ENCODE results near the gene AQP3. TPM values are rescaled to one million over a fixed set of nuclear protein-coding genes. Genes with fewer than 3 reads are reported as not detected.
"Not testable (repeated sequence)": the region's sequence is repeated elsewhere in the genome, so short reads cannot be mapped to it uniquely, and the experiment has no call there.

Gene AQP3
- total and polyA plus RNA-seq, 2 of the 8 experiments (the other 6 are each of a cell fraction or from before 2014, with no cell fraction given), result 2.6 to 7.6 TPM

- no peak for TF ChIP-seq KDM5A (IDR thresholded peaks at IDR 0.05; ENCODE audit: low read length)
Measured at GRCh38 chr9:33489066-33489465, 41.7 kb upstream of the AQP3 start (continued).

- FAIRE-seq; H4K5ac ChIP-seq (ENCODE audit: insufficient read length, low read depth, low read length); H3K9me3 ChIP-seq (ENCODE audit: insufficient read depth in 2 of 2, low read depth in 1 of 2, low read length in 1 of 2); H3K14ac ChIP-seq (ENCODE audit: insufficient read length); H3K9ac ChIP-seq (replicated peaks in 1 of 4; ENCODE audit: extremely low read depth in 1 of 4, low read depth in 3 of 4, low read length in 3 of 4); DNase-seq (ENCODE audit: low read depth in 1 of 2, low spot score in 2 of 2); H3K18ac ChIP-seq (ENCODE audit: extremely low read depth, low read length); H4K20me1 ChIP-seq (replicated peaks in 1 of 2; ENCODE audit: control insufficient read depth in 1 of 2, insufficient read depth in 2 of 2, low read length in 2 of 2); H4K91ac ChIP-seq (replicated peaks; ENCODE audit: insufficient read length, low read length); H3K79me2 ChIP-seq (ENCODE audit: control insufficient read depth in 1 of 2, insufficient read depth in 2 of 2, low read length in 2 of 2); CTCF ChIA-PET (ENCODE audit: partially characterized antibody); H2BK20ac ChIP-seq (ENCODE audit: low read length); H3K4ac ChIP-seq (replicated peaks; ENCODE audit: insufficient read length, low read depth, low read length); H2BK12ac ChIP-seq (ENCODE audit: low read depth, low read length); POLR2A ChIA-PET (ENCODE audit: partially characterized antibody); H3K23ac ChIP-seq (ENCODE audit: insufficient read length); H3K56ac ChIP-seq (replicated peaks; ENCODE audit: insufficient read length, low read depth, low read length); H3K4me3 ChIP-seq (ENCODE audit: extremely low read depth in 1 of 4, insufficient read depth in 2 of 4, low read depth in 3 of 4, low read length in 4 of 4); H2BK15ac ChIP-seq (ENCODE audit: low read length); H3K4me2 ChIP-seq (ENCODE audit: insufficient read depth in 1 of 2, low read depth in 2 of 2, low read length in 2 of 2); H3K27ac ChIP-seq (ENCODE audit: low read depth, low read length); H3K4me1 ChIP-seq (replicated peaks in 1 of 4; ENCODE audit: control insufficient read depth in 3 of 4, insufficient read depth in 4 of 4, low read length in 3 of 4); H4K8ac ChIP-seq (ENCODE audit: extremely low read depth, insufficient read depth, low read length); H3K79me1 ChIP-seq (ENCODE audit: low read depth, low read length); H2BK5ac ChIP-seq (ENCODE audit: low read depth, low read length); H3K23me2 ChIP-seq (ENCODE audit: low read depth, low read length); H2AK5ac ChIP-seq (ENCODE audit: low read depth, low read length); H3K27me3 ChIP-seq (replicated peaks in 1 of 4; ENCODE audit: control insufficient read depth in 3 of 4, extremely low read depth in 1 of 4, insufficient read depth in 3 of 4, low read length in 3 of 4); H2BK120ac ChIP-seq (replicated peaks; ENCODE audit: low read depth, low read length); H2AFZ ChIP-seq (ENCODE audit: low read length); H3K36me3 ChIP-seq (ENCODE audit: control insufficient read depth in 2 of 4, insufficient read depth in 4 of 4, low read length in 3 of 4): not testable (repeated sequence)
Measured at GRCh38 chr9:33485312-33485711, 37.9 kb upstream of the AQP3 start.
